GM12878 (cell line): ENCODE results near the gene KNTC1.

Experiments used
- BRCA1 ChIP-seq: IDR thresholded peaks from 2 replicates; pipeline ENCODE4 v1.6.1; 2011; ENCODE audit warnings: low read depth, low read length, improper control_type of control experiment
- KDM1A ChIP-seq: fragments of 200-600 bp; sonication (generic); IDR thresholded peaks from 2 replicates; pipeline ENCODE4 v1.6.1; 2016; ENCODE audit warnings: borderline replicate concordance
- POLR2A ChIP-seq: IDR thresholded peaks from 2 replicates; pipeline ENCODE4 v1.6.1; 2011; ENCODE audit warnings: low read depth, mild to moderate bottlenecking, low read length
- SMC3 ChIP-seq: IDR thresholded peaks from 2 replicates; pipeline ENCODE4 v1.6.1; 2011; ENCODE audit warnings: low read length, improper control_type of control experiment, borderline replicate concordance
- YY1 ChIP-seq: IDR thresholded peaks from 2 replicates; pipeline ENCODE4 v1.6.1; 2011; ENCODE audit warnings: low read depth, mild to moderate bottlenecking, low read length
- TF ChIP-seq, protein P1 (sequence below), 3 experiments: IDR thresholded peaks in 2 of 3; conservative IDR thresholded peaks in 1 of 3; 2 replicates each; pipeline ENCODE4 v1.5.1; 2011; ENCODE audit warnings: low read depth in 3 of 3, low read length in 3 of 3, mild to moderate bottlenecking in 3 of 3, control low read depth in 2 of 3, moderate library complexity in 2 of 3, inconsistent platforms in 1 of 3, mixed read lengths in 1 of 3; ENCODE audit not compliant: control insufficient read depth in 2 of 3, insufficient read depth in 1 of 3; ENCODE audit errors: extremely low read depth in 1 of 3
- TF ChIP-seq, protein P2 (sequence below): IDR thresholded peaks from 2 replicates; pipeline ENCODE4 v1.6.1; 2012; ENCODE audit warnings: improper control_type of control experiment, low read depth, low read length; ENCODE audit not compliant: insufficient replicate concordance
- TF ChIP-seq, protein P3 (sequence below): fragments of 150-350 bp; IDR thresholded peaks from 2 replicates; pipeline ENCODE4 v1.6.1; 2016; ENCODE audit warnings: low read depth, low read length

DNA sequence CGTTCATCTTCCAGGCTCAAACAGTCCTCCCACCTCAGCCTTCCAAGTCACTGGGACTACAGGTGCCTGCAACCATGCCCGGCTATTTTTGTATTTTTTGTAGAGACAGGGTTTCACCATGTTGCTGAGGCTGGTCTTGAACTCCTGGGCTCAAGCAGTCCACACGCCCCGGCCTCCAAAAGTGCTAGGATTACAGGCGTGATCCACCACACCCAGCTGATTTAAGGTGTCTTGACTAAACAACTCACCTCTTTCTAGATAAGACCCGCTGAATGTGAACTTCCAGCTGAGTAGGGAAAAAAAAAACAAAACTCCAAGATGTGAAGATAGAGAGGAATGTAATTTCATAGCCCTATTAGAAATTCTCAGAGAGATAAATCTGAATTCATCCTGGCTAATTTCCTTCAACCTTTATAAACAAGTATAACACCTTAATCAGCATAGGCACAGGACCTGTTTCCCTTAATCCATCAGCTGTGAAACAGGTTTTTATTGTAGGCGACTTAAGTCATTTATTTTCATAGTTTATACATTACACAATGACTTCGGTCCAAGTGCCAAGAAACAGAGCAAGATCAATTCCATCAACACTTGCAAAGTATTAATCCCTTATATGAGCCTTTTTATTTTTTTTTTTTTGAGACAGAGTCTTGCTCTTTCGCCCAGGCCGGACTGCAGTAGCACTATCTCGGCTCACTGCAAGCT is 124.6 kb downstream of the KNTC1 start:
- no peak for TF ChIP-seq POLR2A
- no peak for TF ChIP-seq KDM1A
- TF ChIP-seq, protein P1, sequence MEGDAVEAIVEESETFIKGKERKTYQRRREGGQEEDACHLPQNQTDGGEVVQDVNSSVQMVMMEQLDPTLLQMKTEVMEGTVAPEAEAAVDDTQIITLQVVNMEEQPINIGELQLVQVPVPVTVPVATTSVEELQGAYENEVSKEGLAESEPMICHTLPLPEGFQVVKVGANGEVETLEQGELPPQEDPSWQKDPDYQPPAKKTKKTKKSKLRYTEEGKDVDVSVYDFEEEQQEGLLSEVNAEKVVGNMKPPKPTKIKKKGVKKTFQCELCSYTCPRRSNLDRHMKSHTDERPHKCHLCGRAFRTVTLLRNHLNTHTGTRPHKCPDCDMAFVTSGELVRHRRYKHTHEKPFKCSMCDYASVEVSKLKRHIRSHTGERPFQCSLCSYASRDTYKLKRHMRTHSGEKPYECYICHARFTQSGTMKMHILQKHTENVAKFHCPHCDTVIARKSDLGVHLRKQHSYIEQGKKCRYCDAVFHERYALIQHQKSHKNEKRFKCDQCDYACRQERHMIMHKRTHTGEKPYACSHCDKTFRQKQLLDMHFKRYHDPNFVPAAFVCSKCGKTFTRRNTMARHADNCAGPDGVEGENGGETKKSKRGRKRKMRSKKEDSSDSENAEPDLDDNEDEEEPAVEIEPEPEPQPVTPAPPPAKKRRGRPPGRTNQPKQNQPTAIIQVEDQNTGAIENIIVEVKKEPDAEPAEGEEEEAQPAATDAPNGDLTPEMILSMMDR (IDR thresholded peaks at IDR 0.05 in 2 of 3, conservative IDR thresholded peaks at IDR 0.05 in 1 of 3; ENCODE audit: control insufficient read depth in 2 of 3, extremely low read depth in 1 of 3, insufficient read depth in 1 of 3, low read depth in 3 of 3, low read length in 3 of 3): no peak
- no peak for TF ChIP-seq SMC3
- TF ChIP-seq BRCA1: no peak
- TF ChIP-seq, protein P2, sequence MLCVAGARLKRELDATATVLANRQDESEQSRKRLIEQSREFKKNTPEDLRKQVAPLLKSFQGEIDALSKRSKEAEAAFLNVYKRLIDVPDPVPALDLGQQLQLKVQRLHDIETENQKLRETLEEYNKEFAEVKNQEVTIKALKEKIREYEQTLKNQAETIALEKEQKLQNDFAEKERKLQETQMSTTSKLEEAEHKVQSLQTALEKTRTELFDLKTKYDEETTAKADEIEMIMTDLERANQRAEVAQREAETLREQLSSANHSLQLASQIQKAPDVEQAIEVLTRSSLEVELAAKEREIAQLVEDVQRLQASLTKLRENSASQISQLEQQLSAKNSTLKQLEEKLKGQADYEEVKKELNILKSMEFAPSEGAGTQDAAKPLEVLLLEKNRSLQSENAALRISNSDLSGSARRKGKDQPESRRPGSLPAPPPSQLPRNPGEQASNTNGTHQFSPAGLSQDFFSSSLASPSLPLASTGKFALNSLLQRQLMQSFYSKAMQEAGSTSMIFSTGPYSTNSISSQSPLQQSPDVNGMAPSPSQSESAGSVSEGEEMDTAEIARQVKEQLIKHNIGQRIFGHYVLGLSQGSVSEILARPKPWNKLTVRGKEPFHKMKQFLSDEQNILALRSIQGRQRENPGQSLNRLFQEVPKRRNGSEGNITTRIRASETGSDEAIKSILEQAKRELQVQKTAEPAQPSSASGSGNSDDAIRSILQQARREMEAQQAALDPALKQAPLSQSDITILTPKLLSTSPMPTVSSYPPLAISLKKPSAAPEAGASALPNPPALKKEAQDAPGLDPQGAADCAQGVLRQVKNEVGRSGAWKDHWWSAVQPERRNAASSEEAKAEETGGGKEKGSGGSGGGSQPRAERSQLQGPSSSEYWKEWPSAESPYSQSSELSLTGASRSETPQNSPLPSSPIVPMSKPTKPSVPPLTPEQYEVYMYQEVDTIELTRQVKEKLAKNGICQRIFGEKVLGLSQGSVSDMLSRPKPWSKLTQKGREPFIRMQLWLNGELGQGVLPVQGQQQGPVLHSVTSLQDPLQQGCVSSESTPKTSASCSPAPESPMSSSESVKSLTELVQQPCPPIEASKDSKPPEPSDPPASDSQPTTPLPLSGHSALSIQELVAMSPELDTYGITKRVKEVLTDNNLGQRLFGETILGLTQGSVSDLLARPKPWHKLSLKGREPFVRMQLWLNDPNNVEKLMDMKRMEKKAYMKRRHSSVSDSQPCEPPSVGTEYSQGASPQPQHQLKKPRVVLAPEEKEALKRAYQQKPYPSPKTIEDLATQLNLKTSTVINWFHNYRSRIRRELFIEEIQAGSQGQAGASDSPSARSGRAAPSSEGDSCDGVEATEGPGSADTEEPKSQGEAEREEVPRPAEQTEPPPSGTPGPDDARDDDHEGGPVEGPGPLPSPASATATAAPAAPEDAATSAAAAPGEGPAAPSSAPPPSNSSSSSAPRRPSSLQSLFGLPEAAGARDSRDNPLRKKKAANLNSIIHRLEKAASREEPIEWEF: no peak
- TF ChIP-seq, protein P3, sequence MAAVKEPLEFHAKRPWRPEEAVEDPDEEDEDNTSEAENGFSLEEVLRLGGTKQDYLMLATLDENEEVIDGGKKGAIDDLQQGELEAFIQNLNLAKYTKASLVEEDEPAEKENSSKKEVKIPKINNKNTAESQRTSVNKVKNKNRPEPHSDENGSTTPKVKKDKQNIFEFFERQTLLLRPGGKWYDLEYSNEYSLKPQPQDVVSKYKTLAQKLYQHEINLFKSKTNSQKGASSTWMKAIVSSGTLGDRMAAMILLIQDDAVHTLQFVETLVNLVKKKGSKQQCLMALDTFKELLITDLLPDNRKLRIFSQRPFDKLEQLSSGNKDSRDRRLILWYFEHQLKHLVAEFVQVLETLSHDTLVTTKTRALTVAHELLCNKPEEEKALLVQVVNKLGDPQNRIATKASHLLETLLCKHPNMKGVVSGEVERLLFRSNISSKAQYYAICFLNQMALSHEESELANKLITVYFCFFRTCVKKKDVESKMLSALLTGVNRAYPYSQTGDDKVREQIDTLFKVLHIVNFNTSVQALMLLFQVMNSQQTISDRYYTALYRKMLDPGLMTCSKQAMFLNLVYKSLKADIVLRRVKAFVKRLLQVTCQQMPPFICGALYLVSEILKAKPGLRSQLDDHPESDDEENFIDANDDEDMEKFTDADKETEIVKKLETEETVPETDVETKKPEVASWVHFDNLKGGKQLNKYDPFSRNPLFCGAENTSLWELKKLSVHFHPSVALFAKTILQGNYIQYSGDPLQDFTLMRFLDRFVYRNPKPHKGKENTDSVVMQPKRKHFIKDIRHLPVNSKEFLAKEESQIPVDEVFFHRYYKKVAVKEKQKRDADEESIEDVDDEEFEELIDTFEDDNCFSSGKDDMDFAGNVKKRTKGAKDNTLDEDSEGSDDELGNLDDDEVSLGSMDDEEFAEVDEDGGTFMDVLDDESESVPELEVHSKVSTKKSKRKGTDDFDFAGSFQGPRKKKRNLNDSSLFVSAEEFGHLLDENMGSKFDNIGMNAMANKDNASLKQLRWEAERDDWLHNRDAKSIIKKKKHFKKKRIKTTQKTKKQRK: no peak
- TF ChIP-seq YY1: no peak
